Activated naive CD4-positive, alpha-beta T cell treated with anti-CD3 and anti-CD28 coated beads, Interleukin-2, amount 10 ng/mL, durations not matched to agents 7 days and 5 days (primary cell): ENCODE results near the gene CDC42SE1.
A peak's percentile ranks its signal among the peaks of the same experiment; 100 is the strongest.

Experiments used
- CTCF ChIA-PET: fragments of 350-600 bp; sonication (Branson Sonifier 250); formaldehyde crosslinking; loops from one replicate; lab custom pipeline; 2021; ENCODE audit warnings: antibody characterized with exemption; lab: Charles Lee
- DNase-seq: peaks from one replicate; pipeline ENCODE4 v3.0.0-alpha.2; 2020
- H3K27ac Mint-ChIP-seq: one replicate; pipeline ENCODE4 v1.8.0; 2021; ENCODE audit warnings: mild to moderate bottlenecking, moderate library complexity, mixed read lengths
- H3K27me3 Mint-ChIP-seq: one replicate; pipeline ENCODE4 v1.8.0; 2021; ENCODE audit warnings: mild to moderate bottlenecking, mixed read lengths
- H3K36me3 Mint-ChIP-seq: one replicate; pipeline ENCODE4 v1.8.0; 2021; ENCODE audit warnings: mixed read lengths
- H3K4me1 Mint-ChIP-seq: one replicate; pipeline ENCODE4 v1.8.0; 2021; ENCODE audit warnings: mixed read lengths
- H3K4me3 Mint-ChIP-seq: one replicate; pipeline ENCODE4 v1.8.0; 2021; ENCODE audit warnings: mild to moderate bottlenecking, moderate library complexity, mixed read lengths
- H3K9me3 Mint-ChIP-seq: one replicate; pipeline ENCODE4 v1.8.0; 2021; ENCODE audit warnings: mixed read lengths

The CDC42SE1 gene

GRCh38 chr1:151062741-151063371, 3.4 kb upstream of the CDC42SE1 start:
- H3K36me3 Mint-ChIP-seq: peaks cover 26% of the 10 kb centered on the region
- no peak overlapping the region for H3K27ac Mint-ChIP-seq
- H3K4me1 Mint-ChIP-seq: peaks cover 18% of the 10 kb centered on the region
- CTCF ChIA-PET: interaction anchor here (2.1 to 2.3 kb wide), 2 partner anchors 8 to 15 kb away, joined by 5 to 8 read pairs; partner anchors contain the start of gene C1orf56
- H3K9me3 Mint-ChIP-seq: no peaks in the 10 kb centered on the region
- DNase-seq: no peak
- peaks cover 5% of the 10 kb centered on the region for H3K27me3 Mint-ChIP-seq
- H3K4me3 Mint-ChIP-seq: no peak overlapping the region

- no peak for DNase-seq
- H3K4me3 Mint-ChIP-seq: no peak overlapping the region
- H3K27ac Mint-ChIP-seq: no peak overlapping the region
- CTCF ChIA-PET: interaction anchor here (0.8 to 6.2 kb wide), 6 partner anchors 9 to 109 kb away, joined by 3 to 41 read pairs (median 6); partner anchors contain the start of gene C1orf56
- peaks cover 35% of the 10 kb centered on the region for H3K36me3 Mint-ChIP-seq
- peaks cover 5% of the 10 kb centered on the region for H3K27me3 Mint-ChIP-seq
- no peaks in the 10 kb centered on the region for H3K9me3 Mint-ChIP-seq
- peaks cover 21% of the 10 kb centered on the region for H3K4me1 Mint-ChIP-seq
Observed at GRCh38 chr1:151061704-151062103, 2.3 kb upstream of the CDC42SE1 start.

GRCh38 chr1:151060657-151061421, 1.4 kb upstream of the CDC42SE1 start:
- Mint-ChIP-seq H3K9me3 (no peaks in the 10 kb centered on the region), H3K4me1 (peaks cover 29% of the 10 kb centered on the region), H3K27me3 (peaks cover 5% of the 10 kb centered on the region), H3K4me3 (peak overlapping the region; percentile 97), H3K36me3 (peaks cover 39% of the 10 kb centered on the region), H3K27ac (peak overlapping the region; percentile 13)
- CTCF ChIA-PET: interaction anchor here (0.7 to 6.2 kb wide), 14 partner anchors 9 to 110 kb away, joined by 3 to 41 read pairs (median 4); partner anchors contain the start of genes C1orf56 and TNFAIP8L2
- no peak for DNase-seq

DNA sequence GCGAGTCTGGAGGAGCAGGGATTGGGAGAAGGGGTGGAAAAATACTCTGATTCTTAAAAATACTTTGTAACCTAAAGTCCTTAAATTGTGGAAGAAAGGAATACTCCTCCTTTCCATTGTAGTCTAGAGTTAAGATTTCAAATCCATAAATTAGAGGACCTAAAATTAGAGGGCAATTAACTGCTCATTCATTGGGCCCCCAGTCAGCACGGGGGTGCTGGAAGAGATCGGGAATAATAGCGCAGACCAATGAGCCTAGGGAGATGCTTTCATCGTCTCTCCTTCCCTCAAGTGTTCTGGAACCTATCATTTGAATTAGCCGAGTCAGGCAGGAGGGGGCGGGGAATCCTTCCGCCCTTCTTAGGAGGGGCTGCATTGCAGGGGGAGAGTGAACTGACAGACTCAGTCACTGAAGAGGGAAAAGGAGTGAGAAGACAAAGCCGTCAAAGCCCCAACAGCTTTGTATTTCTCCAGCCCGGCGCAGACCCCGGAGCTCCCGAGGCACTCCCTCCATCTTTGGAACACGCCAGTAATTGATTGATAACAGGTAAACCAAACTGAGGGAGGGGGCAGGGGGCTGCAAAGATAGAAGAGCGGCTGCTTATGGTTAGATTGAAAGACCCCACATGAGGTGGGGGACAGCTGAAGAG, 710 bp upstream of the CDC42SE1 start, which contains the start of gene MLLT11:
TSS of gene MLLT11 (plus strand) at position 391 of the 650 bp plus-strand sequence. CDS start 6,828 bp downstream, outside the sequence.
- peak within 1 kb of the TSS; percentile 98 for H3K27ac Mint-ChIP-seq
- peaks cover 35% of the 10 kb centered on the region for H3K4me1 Mint-ChIP-seq
- peaks cover 5% of the 10 kb centered on the region for H3K27me3 Mint-ChIP-seq
- peak; percentile 43 for DNase-seq
- peaks cover 44% of the 10 kb centered on the region for H3K36me3 Mint-ChIP-seq
- CTCF ChIA-PET: interaction anchor here (0.7 to 6.2 kb wide), 13 partner anchors 10 to 96 kb away, joined by 3 to 41 read pairs (median 4); partner anchors contain the start of genes C1orf56 and TNFAIP8L2
- peak within 1 kb of the TSS; percentile 97 for H3K4me3 Mint-ChIP-seq
- H3K9me3 Mint-ChIP-seq: no peaks in the 10 kb centered on the region

DNA sequence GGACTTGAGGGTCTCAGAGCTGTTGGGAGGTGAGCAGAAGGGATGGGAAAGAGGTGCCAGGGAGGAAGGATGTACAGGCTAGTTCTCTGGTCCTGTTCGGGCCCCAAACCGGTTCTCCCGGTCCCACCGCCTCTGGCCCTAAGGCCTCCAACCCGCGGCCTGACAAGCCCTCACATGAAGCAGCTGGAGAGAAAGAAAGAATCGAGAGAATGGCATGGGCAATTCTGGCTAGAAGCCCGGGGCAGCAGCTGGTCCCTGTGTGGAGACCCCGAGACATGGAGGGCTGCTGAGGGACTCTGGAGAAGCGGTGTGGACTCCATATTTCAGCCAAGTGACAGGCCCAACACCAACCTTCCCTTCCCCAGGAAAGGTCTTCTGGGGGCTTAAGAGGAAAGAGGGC, 730 bp downstream of the CDC42SE1 start:
- H3K27ac Mint-ChIP-seq: peak overlapping the region; percentile 98
- DNase-seq: peak; percentile 26
- peaks cover 58% of the 10 kb centered on the region for H3K36me3 Mint-ChIP-seq
- peaks cover 5% of the 10 kb centered on the region for H3K27me3 Mint-ChIP-seq
- H3K4me1 Mint-ChIP-seq: peaks cover 46% of the 10 kb centered on the region
- peak overlapping the region; percentile 97 for H3K4me3 Mint-ChIP-seq
- CTCF ChIA-PET: interaction anchor here (0.8 to 6.2 kb wide), 6 partner anchors 9 to 53 kb away, joined by 3 to 41 read pairs (median 7); partner anchors contain the start of genes C1orf56 and GABPB2
- H3K9me3 Mint-ChIP-seq: no peaks in the 10 kb centered on the region

- H3K9me3 Mint-ChIP-seq: no peaks in the 10 kb centered on the region
- H3K4me1 Mint-ChIP-seq: peaks cover 65% of the 10 kb centered on the region
- H3K36me3 Mint-ChIP-seq: peaks cover 81% of the 10 kb centered on the region
- H3K4me3 Mint-ChIP-seq: peak overlapping the region; percentile 97
- CTCF ChIA-PET: interaction anchor here (0.7 to 6.2 kb wide), 3 partner anchors 8 to 32 kb away, joined by 3 to 41 read pairs (median 16); partner anchors contain the start of gene C1orf56
- H3K27me3 Mint-ChIP-seq: peaks cover 5% of the 10 kb centered on the region
- H3K27ac Mint-ChIP-seq: peak overlapping the region; percentile 98
- DNase-seq: peak; percentile 54
Observed at GRCh38 chr1:151056149-151056548, 3.3 kb downstream of the CDC42SE1 start.

GRCh38 chr1:151055581-151055980, 3.8 kb downstream of the CDC42SE1 start:
- peak overlapping the region; percentile 98 for H3K27ac Mint-ChIP-seq
- H3K4me3 Mint-ChIP-seq: peak overlapping the region; percentile 97
- peaks cover 83% of the 10 kb centered on the region for H3K36me3 Mint-ChIP-seq
- H3K9me3 Mint-ChIP-seq: no peaks in the 10 kb centered on the region
- peaks cover 5% of the 10 kb centered on the region for H3K27me3 Mint-ChIP-seq
- CTCF ChIA-PET: interaction anchor here (0.7 to 3.9 kb wide), 2 partner anchors 8 to 31 kb away, joined by 3 to 16 read pairs; partner anchors contain the start of gene C1orf56
- DNase-seq: no peak
- peaks cover 65% of the 10 kb centered on the region for H3K4me1 Mint-ChIP-seq

DNA sequence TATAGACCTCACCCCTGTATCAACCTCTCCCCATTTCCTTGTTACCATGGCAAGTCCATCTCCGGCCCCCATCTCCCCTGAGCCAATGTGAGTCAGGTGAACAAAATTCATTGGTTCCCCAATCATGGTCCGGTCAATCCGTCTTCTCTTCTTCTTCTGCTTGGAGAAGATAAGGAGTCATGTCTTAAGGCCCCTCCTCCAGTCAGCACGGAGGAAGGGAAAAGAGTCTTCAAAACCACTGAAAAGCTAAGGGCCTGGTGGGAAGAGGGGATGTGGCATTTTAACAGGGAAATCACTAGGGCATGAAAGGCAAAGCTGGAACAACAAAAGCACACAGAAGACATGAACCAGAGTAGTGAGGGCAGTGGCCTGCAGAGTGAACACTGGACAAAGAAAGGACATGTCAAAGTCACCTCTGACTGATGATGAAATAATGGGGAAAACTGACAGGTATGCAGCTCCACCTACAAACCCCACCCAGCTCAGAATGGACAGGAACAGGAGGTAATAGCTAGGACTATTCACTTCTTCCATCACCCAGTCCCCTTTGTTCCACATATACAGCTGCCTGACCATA, 4.4 kb downstream of the CDC42SE1 start:
- peak overlapping the region; percentile 98 for H3K27ac Mint-ChIP-seq
- H3K9me3 Mint-ChIP-seq: no peaks in the 10 kb centered on the region
- peaks cover 87% of the 10 kb centered on the region for H3K36me3 Mint-ChIP-seq
- no peak for DNase-seq
- CTCF ChIA-PET: interaction anchor here (0.8 kb wide), 1 partner anchor 102 kb away, joined by 3 read pairs; the partner anchor contains the start of gene TNFAIP8L2
- H3K27me3 Mint-ChIP-seq: peaks cover 5% of the 10 kb centered on the region
- H3K4me1 Mint-ChIP-seq: peaks cover 65% of the 10 kb centered on the region
- peak overlapping the region; percentile 97 for H3K4me3 Mint-ChIP-seq

- DNase-seq: no peak
- peaks cover 89% of the 10 kb centered on the region for H3K4me1 Mint-ChIP-seq
- H3K4me3 Mint-ChIP-seq: no peak overlapping the region
- peak overlapping the region; percentile 72 for H3K27ac Mint-ChIP-seq
- H3K27me3 Mint-ChIP-seq: no peaks in the 10 kb centered on the region
- no peaks in the 10 kb centered on the region for H3K9me3 Mint-ChIP-seq
- CTCF ChIA-PET: interaction anchor here (3.0 kb wide), 1 partner anchor 9 kb away, joined by 12 read pairs; the partner anchor contains the start of gene MLLT11
- peaks cover 59% of the 10 kb centered on the region for H3K36me3 Mint-ChIP-seq
Observed at GRCh38 chr1:151051356-151052009, 7.9 kb downstream of the CDC42SE1 start.

GRCh38 chr1:151050051-151050688, 9.3 kb downstream of the CDC42SE1 start:
- Mint-ChIP-seq H3K27ac (peak overlapping the region; percentile 47), H3K4me1 (peaks cover 82% of the 10 kb centered on the region), H3K36me3 (peaks cover 46% of the 10 kb centered on the region), H3K27me3 (no peaks in the 10 kb centered on the region), H3K4me3 (no peak overlapping the region), H3K9me3 (no peaks in the 10 kb centered on the region)
- no peak for DNase-seq
- CTCF ChIA-PET: interaction anchor here (3.0 to 4.6 kb wide), 2 partner anchors 10 to 25 kb away, joined by 12 to 22 read pairs; partner anchors contain the start of gene MLLT11

DNA sequence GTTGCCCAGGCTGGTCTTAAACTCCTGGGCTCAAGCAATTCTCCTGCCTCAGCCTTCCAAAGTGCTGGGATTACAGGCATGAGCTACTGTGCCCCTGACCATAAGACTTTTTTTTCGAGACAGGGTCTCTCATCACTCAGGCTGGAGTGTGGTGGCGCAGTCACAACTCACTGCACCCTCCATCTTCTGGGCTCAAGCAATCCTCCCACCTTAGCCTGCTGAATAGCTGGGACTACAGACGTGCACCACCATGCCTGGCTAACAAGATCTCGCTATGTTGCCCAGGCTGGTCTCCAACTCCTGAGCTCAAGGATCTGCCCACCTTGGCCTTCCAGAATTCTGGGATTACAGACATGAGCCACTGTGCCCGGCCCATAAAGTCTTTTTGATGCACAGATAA, 10.0 kb downstream of the CDC42SE1 start:
- Mint-ChIP-seq H3K27ac (peak overlapping the region; percentile 68), H3K36me3 (peaks cover 39% of the 10 kb centered on the region), H3K9me3 (no peaks in the 10 kb centered on the region), H3K4me1 (peaks cover 75% of the 10 kb centered on the region), H3K27me3 (no peaks in the 10 kb centered on the region), H3K4me3 (no peak overlapping the region)
- CTCF ChIA-PET: interaction anchor here (0.6 to 4.6 kb wide), 3 partner anchors 11 to 163 kb away, joined by 4 to 22 read pairs (median 12); partner anchors contain the start of gene MLLT11
- DNase-seq: no peak

DNA sequence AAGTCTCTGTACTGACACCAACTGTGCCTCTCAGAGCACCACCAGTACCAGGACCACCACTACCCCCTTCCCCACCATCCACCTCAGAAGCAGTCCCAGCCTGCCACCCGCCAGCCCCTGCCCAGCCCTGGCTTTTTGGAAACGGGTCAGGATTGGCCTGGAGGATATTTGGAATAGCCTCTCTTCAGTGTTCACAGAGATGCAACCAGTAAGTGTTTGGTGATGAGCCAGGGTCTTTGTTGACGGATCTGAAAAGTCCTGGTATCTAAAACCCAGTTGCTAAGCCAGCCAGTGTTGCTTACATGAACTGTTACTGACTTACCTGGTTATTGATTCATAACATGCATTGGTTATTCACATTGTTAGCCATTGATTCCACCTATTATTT, 10.8 kb downstream of the CDC42SE1 start:
- H3K4me3 Mint-ChIP-seq: peak overlapping the region; percentile 77
- no peaks in the 10 kb centered on the region for H3K27me3 Mint-ChIP-seq
- CTCF ChIA-PET: interaction anchor here (0.6 to 4.6 kb wide), 10 partner anchors 9 to 292 kb away, joined by 3 to 22 read pairs (median 4); partner anchors contain the start of genes CDC42SE1, MINDY1 and SETDB1
- no peak for DNase-seq
- H3K9me3 Mint-ChIP-seq: no peaks in the 10 kb centered on the region
- H3K36me3 Mint-ChIP-seq: peaks cover 31% of the 10 kb centered on the region
- peak overlapping the region; percentile 76 for H3K27ac Mint-ChIP-seq
- H3K4me1 Mint-ChIP-seq: peaks cover 72% of the 10 kb centered on the region
